ENCODE data around the gene SLC26A9.

Gene SLC26A9

GRCh38 chr1:205967554-205968335 lies 24.5 kb upstream of the SLC26A9 start:
- H2BK120ac ChIP-seq (ENCODE audit: low read depth, low read length) = no peak overlapping the region
- H4K8ac ChIP-seq (ENCODE audit: low read depth, low read length) = no peak overlapping the region
- H3K4me1 ChIP-seq (ENCODE audit: control insufficient read depth, low read depth, low read length) = no peaks in the 10 kb centered on the region
- H3K79me2 ChIP-seq (ENCODE audit: control insufficient read depth, insufficient read depth, low read length) = no peaks in the 10 kb centered on the region
- H3K4me3 ChIP-seq (ENCODE audit: low read length) = no peak overlapping the region
- no peaks in the 10 kb centered on the region for H3K27me3 ChIP-seq (ENCODE audit: insufficient read depth, low read length, poor library complexity)
- no peak overlapping the region for H3K18ac ChIP-seq (ENCODE audit: low read length)
- no peak overlapping the region for H2BK15ac ChIP-seq (replicated peaks; ENCODE audit: low read depth)
- no peaks in the 10 kb centered on the region for H3K79me1 ChIP-seq (ENCODE audit: low read length)
- no peak overlapping the region for H4K5ac ChIP-seq (ENCODE audit: low read length)
- H3K23ac ChIP-seq (ENCODE audit: low read length) = no peak overlapping the region
- no peak overlapping the region for H2BK5ac ChIP-seq (ENCODE audit: low read length)
- H3K4ac ChIP-seq (ENCODE audit: low read depth, low read length) = no peak overlapping the region
- no peak for DNase-seq
- no peak overlapping the region for H3K56ac ChIP-seq (ENCODE audit: low read length)
- H3K27ac ChIP-seq (ENCODE audit: low read depth, low read length) = no peak overlapping the region
- H3K4me2 ChIP-seq (ENCODE audit: low read length) = no peak overlapping the region
- no peaks in the 10 kb centered on the region for H3K36me3 ChIP-seq (ENCODE audit: control insufficient read depth, insufficient read depth, low read length)
- no peak overlapping the region for H3K9ac ChIP-seq (ENCODE audit: low read length)
- H2AK5ac ChIP-seq (ENCODE audit: low read length) = no peak overlapping the region
- no CpG with 5 or more reads among the region's 10 CpGs for WGBS (ENCODE audit: extremely low coverage, insufficient coverage, low lambda C conversion rate)

GRCh38 chr1:205965036-205965884 lies 22.0 kb upstream of the SLC26A9 start:
- H3K56ac ChIP-seq (ENCODE audit: low read length) = no peak overlapping the region

GRCh38 chr1:205963352-205964155 lies 20.3 kb upstream of the SLC26A9 start:
- no CpG with 5 or more reads among the region's 16 CpGs for WGBS (ENCODE audit: extremely low coverage, insufficient coverage, low lambda C conversion rate)
- no peaks in the 10 kb centered on the region for H3K36me3 ChIP-seq (ENCODE audit: control insufficient read depth, insufficient read depth, low read length)
- H3K4me3 ChIP-seq (ENCODE audit: low read length) = no peak overlapping the region
- H2BK5ac ChIP-seq (ENCODE audit: low read length) = no peak overlapping the region
- no peak overlapping the region for H3K27ac ChIP-seq (ENCODE audit: low read depth, low read length)
- H3K18ac ChIP-seq (ENCODE audit: low read length) = no peak overlapping the region
- no peak overlapping the region for H2BK120ac ChIP-seq (ENCODE audit: low read depth, low read length)
- H4K8ac ChIP-seq (ENCODE audit: low read depth, low read length) = no peak overlapping the region
- H3K9ac ChIP-seq (ENCODE audit: low read length) = no peak overlapping the region
- H3K4ac ChIP-seq (ENCODE audit: low read depth, low read length) = no peak overlapping the region
- no peaks in the 10 kb centered on the region for H3K79me2 ChIP-seq (ENCODE audit: control insufficient read depth, insufficient read depth, low read length)
- H3K56ac ChIP-seq (ENCODE audit: low read length) = no peak overlapping the region
- H3K23ac ChIP-seq (ENCODE audit: low read length) = no peak overlapping the region
- H2BK15ac ChIP-seq (replicated peaks; ENCODE audit: low read depth) = no peak overlapping the region
- H3K27me3 ChIP-seq (ENCODE audit: insufficient read depth, low read length, poor library complexity) = no peaks in the 10 kb centered on the region
- no peaks in the 10 kb centered on the region for H3K79me1 ChIP-seq (ENCODE audit: low read length)
- no peak overlapping the region for H3K4me2 ChIP-seq (ENCODE audit: low read length)
- H3K4me1 ChIP-seq (ENCODE audit: control insufficient read depth, low read depth, low read length) = no peaks in the 10 kb centered on the region
- no peak overlapping the region for H4K5ac ChIP-seq (ENCODE audit: low read length)
- no peak overlapping the region for H2AK5ac ChIP-seq (ENCODE audit: low read length)
- DNase-seq = no peak

More at GRCh38 chr1:205965036-205965884, 22.0 kb upstream of the SLC26A9 start:
- Histone ChIP-seq H3K4ac (ENCODE audit: low read depth, low read length) (no peak overlapping the region), H2BK15ac (replicated peaks; ENCODE audit: low read depth) (no peak overlapping the region), H2AK5ac (ENCODE audit: low read length) (no peak overlapping the region), H3K4me2 (ENCODE audit: low read length) (no peak overlapping the region), H2BK120ac (ENCODE audit: low read depth, low read length) (no peak overlapping the region), H3K36me3 (ENCODE audit: control insufficient read depth, insufficient read depth, low read length) (no peaks in the 10 kb centered on the region), H3K18ac (ENCODE audit: low read length) (no peak overlapping the region), H3K23ac (ENCODE audit: low read length) (no peak overlapping the region), H3K9ac (ENCODE audit: low read length) (no peak overlapping the region), H3K4me3 (ENCODE audit: low read length) (no peak overlapping the region), H2BK5ac (ENCODE audit: low read length) (no peak overlapping the region), H3K79me1 (ENCODE audit: low read length) (no peaks in the 10 kb centered on the region), H4K5ac (ENCODE audit: low read length) (no peak overlapping the region), H3K79me2 (ENCODE audit: control insufficient read depth, insufficient read depth, low read length) (no peaks in the 10 kb centered on the region), H4K8ac (ENCODE audit: low read depth, low read length) (no peak overlapping the region), H3K27me3 (ENCODE audit: insufficient read depth, low read length, poor library complexity) (no peaks in the 10 kb centered on the region), H3K27ac (ENCODE audit: low read depth, low read length) (no peak overlapping the region), H3K4me1 (ENCODE audit: control insufficient read depth, low read depth, low read length) (no peaks in the 10 kb centered on the region)
- no peak for DNase-seq
- no CpG with 5 or more reads among the region's 13 CpGs for whole genome bisulfite sequencing (ENCODE audit: extremely low coverage, insufficient coverage, low lambda C conversion rate)

GRCh38 chr1:205962821-205963221 lies 19.6 kb upstream of the SLC26A9 start:
- Histone ChIP-seq H3K79me2 (ENCODE audit: control insufficient read depth, insufficient read depth, low read length) (no peaks in the 10 kb centered on the region), H3K27me3 (ENCODE audit: insufficient read depth, low read length, poor library complexity) (no peaks in the 10 kb centered on the region), H3K18ac (ENCODE audit: low read length) (no peak overlapping the region), H3K36me3 (ENCODE audit: control insufficient read depth, insufficient read depth, low read length) (no peaks in the 10 kb centered on the region), H3K27ac (ENCODE audit: low read depth, low read length) (no peak overlapping the region), H3K9ac (ENCODE audit: low read length) (no peak overlapping the region), H4K8ac (ENCODE audit: low read depth, low read length) (no peak overlapping the region), H2AK5ac (ENCODE audit: low read length) (no peak overlapping the region), H4K5ac (ENCODE audit: low read length) (no peak overlapping the region), H3K4ac (ENCODE audit: low read depth, low read length) (no peak overlapping the region), H2BK15ac (replicated peaks; ENCODE audit: low read depth) (no peak overlapping the region), H2BK5ac (ENCODE audit: low read length) (no peak overlapping the region), H3K4me2 (ENCODE audit: low read length) (no peak overlapping the region), H2BK120ac (ENCODE audit: low read depth, low read length) (no peak overlapping the region), H3K23ac (ENCODE audit: low read length) (no peak overlapping the region), H3K4me3 (ENCODE audit: low read length) (no peak overlapping the region), H3K56ac (ENCODE audit: low read length) (no peak overlapping the region), H3K4me1 (ENCODE audit: control insufficient read depth, low read depth, low read length) (no peaks in the 10 kb centered on the region), H3K79me1 (ENCODE audit: low read length) (no peaks in the 10 kb centered on the region)
- DNase-seq = no peak
- WGBS (ENCODE audit: extremely low coverage, insufficient coverage, low lambda C conversion rate) = no CpG with 5 or more reads among the region's 6 CpGs

GRCh38 chr1:205961991-205962820 lies 18.9 kb upstream of the SLC26A9 start:
- Histone ChIP-seq H3K56ac (ENCODE audit: low read length) (no peak overlapping the region), H4K8ac (ENCODE audit: low read depth, low read length) (no peak overlapping the region), H3K36me3 (ENCODE audit: control insufficient read depth, insufficient read depth, low read length) (no peaks in the 10 kb centered on the region), H3K79me2 (ENCODE audit: control insufficient read depth, insufficient read depth, low read length) (no peaks in the 10 kb centered on the region), H2AK5ac (ENCODE audit: low read length) (no peak overlapping the region), H4K5ac (ENCODE audit: low read length) (no peak overlapping the region), H3K27me3 (ENCODE audit: insufficient read depth, low read length, poor library complexity) (no peaks in the 10 kb centered on the region), H3K4me3 (ENCODE audit: low read length) (no peak overlapping the region), H3K4me1 (ENCODE audit: control insufficient read depth, low read depth, low read length) (no peaks in the 10 kb centered on the region), H3K4me2 (ENCODE audit: low read length) (no peak overlapping the region), H3K18ac (ENCODE audit: low read length) (no peak overlapping the region), H2BK15ac (replicated peaks; ENCODE audit: low read depth) (no peak overlapping the region), H3K4ac (ENCODE audit: low read depth, low read length) (no peak overlapping the region), H3K27ac (ENCODE audit: low read depth, low read length) (no peak overlapping the region), H2BK5ac (ENCODE audit: low read length) (no peak overlapping the region), H2BK120ac (ENCODE audit: low read depth, low read length) (no peak overlapping the region), H3K23ac (ENCODE audit: low read length) (no peak overlapping the region), H3K9ac (ENCODE audit: low read length) (no peak overlapping the region), H3K79me1 (ENCODE audit: low read length) (no peaks in the 10 kb centered on the region)
- no CpG with 5 or more reads among the region's 9 CpGs for WGBS (ENCODE audit: extremely low coverage, insufficient coverage, low lambda C conversion rate)
- no peak for DNase-seq

Measured in mesendoderm (in vitro differentiated cells).